Measurements from ENCODE around the gene NAAA.
"Not testable (repeated sequence)": the region's sequence is repeated elsewhere in the genome, so short reads cannot be mapped to it uniquely, and the experiment has no call there.

Gene NAAA

GRCh38 chr4:75940692-75941253 lies at the start of gene NAAA:
NAAA (minus strand) TSS chr4:75941013; CDS start chr4:75940949, 64 bp downstream.
- peak; percentile 77 for DNase-seq (ENCODE audit: low spot score)

DNA sequence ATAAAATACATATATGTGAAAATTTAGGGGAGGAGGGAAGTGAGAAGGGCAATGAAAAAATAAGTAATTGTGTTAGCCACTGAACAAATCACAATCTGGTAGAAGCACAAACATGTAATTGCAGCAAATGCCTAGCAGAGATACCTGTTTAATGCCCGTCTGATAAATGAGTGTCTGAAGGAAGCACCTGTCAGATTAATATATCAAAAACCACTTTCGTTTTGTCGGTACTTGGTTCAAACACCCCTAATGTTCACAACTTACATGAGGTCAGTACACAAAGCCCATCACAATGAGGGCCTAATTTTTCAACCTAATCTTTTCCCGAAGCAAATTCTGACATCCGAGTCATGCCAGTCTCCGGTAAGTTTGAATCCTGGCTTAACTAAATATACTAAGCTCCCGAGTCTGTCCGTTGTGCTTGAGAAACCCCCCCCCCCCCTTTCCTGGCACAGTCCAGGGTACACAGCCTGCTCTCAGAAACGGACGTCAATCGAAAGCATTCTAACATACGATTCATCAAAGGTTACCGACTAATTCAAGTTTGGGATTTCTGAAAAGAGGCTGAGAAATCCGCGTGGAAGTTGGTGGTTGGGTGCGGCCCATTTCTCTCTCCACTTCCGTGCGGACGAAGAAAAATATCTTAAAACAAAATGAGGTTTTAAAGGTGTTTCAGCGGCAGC lies 49.2 kb upstream of the NAAA start:
- DNase-seq (ENCODE audit: low spot score), result peak; percentile 19

DNA sequence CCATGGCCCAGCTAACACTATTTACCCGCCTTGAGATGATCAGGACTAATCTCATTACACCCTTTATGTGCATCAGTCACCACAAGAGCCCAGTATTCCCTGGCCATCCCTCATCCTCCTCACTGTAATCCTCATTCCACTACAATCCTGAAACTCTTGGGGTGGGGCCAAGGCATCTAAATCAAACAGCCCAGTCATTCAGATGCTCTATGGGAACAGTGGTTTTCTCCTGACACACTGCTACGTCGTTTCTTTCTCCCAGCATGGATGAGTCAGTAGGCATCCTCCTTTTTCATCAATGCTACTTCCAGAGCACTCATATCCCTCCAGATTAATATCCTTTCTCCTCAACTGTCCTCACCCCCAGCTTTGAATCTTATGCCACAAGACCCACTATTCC lies 44.3 kb upstream of the NAAA start:
- peak; percentile 77 for DNase-seq (ENCODE audit: low spot score)

DNA sequence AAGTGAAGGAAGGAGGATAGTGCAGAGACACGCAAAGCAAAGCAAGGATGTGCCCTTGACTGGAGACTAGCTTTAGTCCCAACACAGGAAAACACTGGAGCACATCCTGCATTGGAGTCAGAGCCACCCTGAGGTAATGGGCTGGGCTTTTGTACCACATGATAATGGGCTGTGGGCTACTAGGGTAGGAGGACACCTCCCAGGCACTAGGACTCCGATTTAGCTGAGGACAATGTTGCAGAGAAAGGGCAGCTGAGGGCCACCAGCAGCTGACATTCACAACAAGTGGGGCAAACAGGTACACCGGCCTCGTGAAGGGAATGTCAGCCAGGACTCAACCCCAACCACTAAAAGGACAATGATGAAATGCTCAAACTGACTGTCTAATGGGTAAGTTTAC lies 39.8 kb upstream of the NAAA start:
- DNase-seq (ENCODE audit: low spot score), result no peak

DNA sequence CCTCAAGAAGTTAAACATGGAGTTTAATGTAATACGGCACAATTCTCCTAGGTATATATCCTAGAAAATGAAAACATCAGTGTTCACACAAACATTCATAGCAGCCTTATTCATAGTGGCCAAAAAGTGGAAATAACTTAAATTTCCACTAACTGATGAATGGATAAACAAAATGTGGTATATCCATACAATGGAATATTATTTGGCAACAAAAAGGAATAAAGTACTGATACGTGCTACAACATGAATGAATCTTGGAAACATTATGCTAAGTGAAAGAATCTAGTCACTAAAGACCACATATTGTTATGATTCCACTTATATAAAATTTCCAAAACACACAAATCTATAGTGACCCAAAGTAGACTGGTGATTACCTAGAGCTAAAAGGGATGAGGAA lies 35.4 kb upstream of the NAAA start:
- no peak for DNase-seq (ENCODE audit: low spot score)

GRCh38 chr4:75973766-75974165 lies 33.0 kb upstream of the NAAA start:
- DNase-seq (ENCODE audit: low spot score), result no peak

DNA sequence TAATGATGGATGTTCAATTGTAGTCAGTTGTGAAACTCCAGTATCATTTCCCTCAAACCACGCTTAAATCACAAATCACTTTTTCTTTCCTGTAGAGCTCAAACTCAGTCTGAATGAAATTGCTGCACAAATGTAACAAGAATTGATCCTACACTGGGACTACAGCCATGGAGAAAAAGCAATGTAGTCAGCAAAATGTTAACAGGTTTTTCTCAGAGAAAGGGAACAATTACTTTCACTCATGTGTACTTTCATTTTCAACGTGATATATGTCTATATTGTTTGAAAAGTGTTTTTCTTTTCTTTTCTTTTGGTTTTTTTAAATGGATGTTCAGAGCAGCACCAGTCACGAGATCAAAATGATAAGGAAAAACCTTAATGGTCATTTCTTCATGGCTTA lies 27.3 kb upstream of the NAAA start:
- DNase-seq (ENCODE audit: low spot score), result no peak

GRCh38 chr4:75963558-75963957 lies 22.7 kb upstream of the NAAA start:
- no peak for DNase-seq (ENCODE audit: low spot score)

DNA sequence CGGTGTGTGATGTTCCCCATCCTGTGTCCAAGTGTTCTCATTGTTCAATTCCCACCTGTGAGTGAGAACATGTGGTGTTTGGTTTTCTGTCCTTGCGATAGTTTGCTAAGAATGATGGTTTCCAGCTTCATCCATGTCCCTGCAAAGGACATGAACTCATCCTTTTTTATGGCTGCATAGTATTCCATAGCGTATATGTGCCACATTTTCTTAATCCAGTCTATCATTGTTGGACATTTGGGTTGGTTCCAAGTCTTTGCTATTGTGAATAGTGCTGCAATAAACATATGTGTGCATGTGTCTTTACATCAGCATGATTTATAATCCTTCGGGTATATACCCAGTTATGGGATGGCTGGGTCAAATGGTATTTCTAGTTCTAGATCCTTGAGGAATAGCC lies 21.3 kb upstream of the NAAA start:
- DNase-seq (ENCODE audit: low spot score), result not testable (repeated sequence)

DNA sequence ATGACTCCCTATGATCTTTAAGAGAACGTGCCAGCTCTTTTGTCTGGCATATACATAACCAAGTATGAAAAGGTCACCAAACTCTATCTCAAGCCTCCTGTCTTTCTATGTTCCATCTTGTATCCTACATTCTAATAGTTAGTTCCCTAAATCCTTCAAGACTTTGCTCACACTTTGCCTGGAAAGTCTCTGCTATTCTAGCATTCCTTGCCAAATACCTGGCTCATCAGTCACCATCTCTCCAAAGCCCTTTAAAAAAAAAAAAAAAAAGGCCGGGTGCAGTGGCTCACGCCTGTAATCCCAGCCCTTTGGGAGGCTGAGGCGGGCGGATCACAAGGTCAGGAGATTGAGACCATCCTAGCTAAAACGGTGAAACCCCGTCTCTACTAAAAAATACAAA lies 17.7 kb upstream of the NAAA start:
- not testable (repeated sequence) for DNase-seq (ENCODE audit: low spot score)

- not testable (repeated sequence) for DNase-seq (ENCODE audit: low spot score)
Observed at GRCh38 chr4:75954811-75955210, 14.0 kb upstream of the NAAA start.

DNA sequence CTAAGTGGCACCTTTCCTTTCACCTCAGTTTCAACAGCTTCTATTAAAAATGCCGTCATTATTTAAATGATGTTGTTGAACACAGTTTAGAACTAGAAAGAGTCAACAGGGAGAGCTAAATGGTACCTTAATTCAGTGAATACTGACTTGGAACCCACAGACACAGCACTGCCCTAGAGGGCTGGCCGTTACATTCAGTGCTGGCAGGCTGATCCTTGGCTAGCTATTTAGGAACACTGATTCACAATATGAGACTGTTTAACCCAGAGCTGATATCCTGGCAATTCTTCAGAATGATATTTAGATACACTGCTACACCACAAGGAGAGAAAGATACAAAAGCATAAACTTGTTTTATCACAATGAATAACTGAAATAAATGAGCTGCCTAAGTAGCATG lies 12.7 kb upstream of the NAAA start:
- no peak for DNase-seq (ENCODE audit: low spot score)

DNA sequence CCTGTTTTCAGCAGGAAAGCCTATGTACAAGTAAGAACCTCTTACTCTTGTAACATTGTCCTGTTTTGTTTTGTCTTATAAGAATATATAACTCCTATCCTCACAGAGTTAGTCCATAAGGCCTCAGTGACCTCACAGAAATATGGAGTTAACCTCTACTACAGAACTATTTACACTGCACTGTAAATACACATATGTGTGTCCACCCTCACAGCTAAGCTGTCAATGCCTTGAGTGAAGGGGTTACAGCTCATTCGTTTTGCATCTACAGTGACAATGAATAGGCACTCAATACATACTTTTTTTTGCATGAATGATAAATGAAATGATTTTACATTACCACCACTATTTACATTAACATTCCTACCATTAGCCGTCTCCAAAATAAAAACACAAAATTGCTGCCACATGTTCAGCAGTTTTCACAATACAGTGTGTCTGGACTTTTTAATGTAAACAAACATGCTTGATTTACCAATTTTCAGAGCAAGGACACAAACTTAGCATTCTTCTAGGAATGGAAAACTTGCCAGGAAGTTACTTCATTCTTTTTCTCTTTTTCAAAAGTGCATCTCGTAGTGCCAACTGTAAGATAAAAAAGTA lies 9.5 kb upstream of the NAAA start:
- no peak for DNase-seq (ENCODE audit: low spot score)

GRCh38 chr4:75948822-75949444 lies 8.1 kb upstream of the NAAA start:
- no peak for DNase-seq (ENCODE audit: low spot score)

GRCh38 chr4:75939890-75940691 lies 722 bp downstream of the NAAA start:
- peak; percentile 81 for DNase-seq (ENCODE audit: low spot score)

DNA sequence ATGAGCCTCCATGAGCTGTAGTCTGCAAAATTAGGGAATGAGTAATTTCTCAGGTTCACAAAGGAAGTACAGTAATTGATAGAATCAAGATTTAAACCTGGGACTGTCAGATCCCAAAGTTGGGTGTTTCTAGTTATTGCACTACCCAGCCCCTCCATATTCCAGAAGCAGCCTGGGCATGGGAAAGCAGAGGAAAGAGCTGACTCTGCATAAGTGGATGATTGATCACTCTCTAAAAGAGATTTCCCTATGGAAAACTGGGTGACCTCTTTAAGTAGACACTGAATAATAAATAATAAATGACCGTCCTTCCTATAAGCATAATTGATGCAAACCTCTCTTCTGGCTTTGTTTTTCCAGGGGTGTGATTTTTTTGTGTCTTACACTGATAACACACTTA lies 5.2 kb downstream of the NAAA start:
- DNase-seq (ENCODE audit: low spot score), result no peak

GRCh38 chr4:75930152-75930551 lies 10.7 kb downstream of the NAAA start:
- no peak for DNase-seq (ENCODE audit: low spot score)

DNA sequence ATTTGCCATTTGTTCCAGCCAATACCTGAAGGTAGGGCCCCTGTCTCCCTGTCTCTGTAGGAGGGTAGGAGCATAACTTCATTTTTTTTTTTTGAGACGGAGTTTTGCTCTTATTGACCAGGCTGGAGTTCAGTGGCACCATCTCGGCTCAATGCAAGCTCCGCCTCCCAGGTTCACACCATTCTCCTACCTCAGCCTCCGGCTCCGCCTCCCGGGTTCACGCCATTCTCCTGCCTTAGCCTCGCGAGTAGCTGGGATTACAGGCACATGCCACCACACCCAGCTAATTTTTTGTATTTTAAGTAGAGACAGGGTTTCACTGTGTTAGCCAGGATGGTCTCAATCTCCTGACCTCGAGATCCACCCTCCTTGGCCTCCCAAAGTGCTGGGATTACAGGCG lies 15.9 kb downstream of the NAAA start:
- DNase-seq (ENCODE audit: low spot score), result not testable (repeated sequence)

DNA sequence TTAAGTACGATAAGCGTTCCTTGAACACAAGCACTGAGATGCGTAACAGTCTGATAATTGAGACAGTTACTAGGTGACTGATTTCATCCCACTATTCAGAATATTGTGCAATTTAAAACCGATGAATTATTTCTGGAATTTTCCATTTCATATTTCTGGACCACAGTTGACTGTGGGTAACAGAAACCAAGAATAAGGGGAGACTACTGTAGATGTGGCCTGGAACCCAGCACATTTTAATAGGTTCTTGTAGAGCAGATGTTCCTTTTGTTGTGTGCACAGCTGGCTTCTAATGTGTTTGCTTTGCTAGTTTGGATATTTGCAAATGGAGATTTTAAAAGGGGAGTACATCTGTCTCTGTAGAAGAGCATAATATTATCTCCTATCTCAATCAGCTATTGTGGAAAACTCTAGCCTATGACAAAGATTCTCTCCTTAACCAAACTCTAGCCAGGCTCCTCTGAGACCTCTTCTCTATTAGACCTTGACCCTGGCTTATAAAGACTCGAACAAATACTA lies 16.4 kb downstream of the NAAA start:
- DNase-seq (ENCODE audit: low spot score), result no peak

- DNase-seq (ENCODE audit: low spot score), result no peak
Observed at GRCh38 chr4:75922588-75922987, 18.2 kb downstream of the NAAA start.

DNA sequence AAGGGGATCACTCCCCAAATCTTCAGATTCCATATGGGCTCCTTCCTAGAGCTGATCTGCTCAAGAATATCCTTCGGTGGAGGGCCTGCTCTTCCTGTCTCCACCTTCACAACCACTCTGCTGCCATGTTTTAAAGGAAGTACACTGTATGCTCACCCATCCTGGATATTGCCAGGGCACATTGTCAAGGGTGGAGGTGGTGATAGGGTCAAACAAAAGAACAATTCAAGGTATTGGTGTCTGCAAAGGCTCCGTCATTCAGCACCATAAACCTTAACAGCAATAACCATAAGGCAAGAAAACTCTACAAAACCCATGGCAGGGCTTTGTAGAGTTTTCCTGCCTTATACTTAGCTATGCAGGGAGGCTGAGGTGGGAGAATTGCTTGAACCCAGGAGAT lies 18.9 kb downstream of the NAAA start:
- no peak for DNase-seq (ENCODE audit: low spot score)

GRCh38 chr4:75920327-75920726 lies 20.5 kb downstream of the NAAA start:
- DNase-seq (ENCODE audit: low spot score), result no peak

Data from RKO (cell line).